Measurements from ENCODE around the gene SPOPL. TPM values are rescaled to one million over a fixed set of nuclear protein-coding genes. Genes with fewer than 3 reads are reported as not detected.

The SPOPL gene
- total RNA-seq, 1 experiment from 2014 or later: 31.6 TPM

- peak overlapping the region; percentile 88 for H3K4me3 Mint-ChIP-seq (ENCODE audit: unreplicated experiment)
- peaks cover 10% of the 10 kb centered on the region for H3K36me3 Mint-ChIP-seq (ENCODE audit: insufficient read depth, unreplicated experiment)
- TF ChIP-seq CTCF (IDR thresholded peaks at IDR 0.05; ENCODE audit: insufficient read depth in 1 of 2, low read depth in 1 of 2, low read length in 1 of 2, severe bottlenecking in 1 of 2, unreplicated experiment in 1 of 2): no peak
- H3K4me1 Mint-ChIP-seq (ENCODE audit: low read depth, unreplicated experiment): peaks cover 25% of the 10 kb centered on the region
- Histone ChIP-seq H3K4me3 (ENCODE audit: low read depth, low read length) (peak overlapping the region; percentile 89), H3K27me3 (replicated peaks; ENCODE audit: control insufficient read depth, insufficient read depth, low read length) (no peaks in the 10 kb centered on the region), H3K4me1 (peaks cover 51% of the 10 kb centered on the region), H3K36me3 (ENCODE audit: control insufficient read depth, insufficient read depth, low read length) (no peaks in the 10 kb centered on the region), H3K9me3 (no peaks in the 10 kb centered on the region)
- ChIA-PET POLR2A (no interaction called here), CTCF (interaction anchor here (0.6 kb wide), 2 partner anchors 10 to 338 kb away, joined by 3 read pairs; no protein-coding TSS in a partner anchor)
- no peaks in the 10 kb centered on the region for H3K27me3 Mint-ChIP-seq (ENCODE audit: insufficient read depth, unreplicated experiment)
- BruUV-seq (replicated peaks): no TSS peak
- intact Hi-C loops (cut with micrococcal nuclease; ENCODE audit: unreplicated experiment): loop anchor here (2.0 to 10.0 kb wide), 3 partner anchors 14 to 541 kb away; partner anchors contain the start of gene HNMT
- no peak for DNase-seq
- peak overlapping the region; percentile 89 for H3K27ac Mint-ChIP-seq (ENCODE audit: unreplicated experiment)
- H3K9me3 Mint-ChIP-seq (ENCODE audit: unreplicated experiment): no peaks in the 10 kb centered on the region
Observed at GRCh38 chr2:138503087-138503442, 1.5 kb downstream of the SPOPL start.

GRCh38 chr2:138503652-138504051 lies 2.1 kb downstream of the SPOPL start:
- no peak for DNase-seq
- H3K9me3 ChIP-seq: no peaks in the 10 kb centered on the region
- H3K4me1 ChIP-seq: peaks cover 51% of the 10 kb centered on the region
- ChIA-PET POLR2A (no interaction called here), CTCF (interaction anchor here (0.5 to 0.6 kb wide), 3 partner anchors 10 to 337 kb away, joined by 3 to 4 read pairs (median 3); no protein-coding TSS in a partner anchor)
- no peak for TF ChIP-seq CTCF (IDR thresholded peaks at IDR 0.05; ENCODE audit: insufficient read depth in 1 of 2, low read depth in 1 of 2, low read length in 1 of 2, severe bottlenecking in 1 of 2, unreplicated experiment in 1 of 2)
- H3K36me3 ChIP-seq (ENCODE audit: control insufficient read depth, insufficient read depth, low read length): no peaks in the 10 kb centered on the region
- Mint-ChIP-seq H3K36me3 (ENCODE audit: insufficient read depth, unreplicated experiment) (peaks cover 10% of the 10 kb centered on the region), H3K4me3 (ENCODE audit: unreplicated experiment) (peak overlapping the region; percentile 88), H3K4me1 (ENCODE audit: low read depth, unreplicated experiment) (peaks cover 25% of the 10 kb centered on the region), H3K27me3 (ENCODE audit: insufficient read depth, unreplicated experiment) (no peaks in the 10 kb centered on the region), H3K27ac (ENCODE audit: unreplicated experiment) (no peak overlapping the region), H3K9me3 (ENCODE audit: unreplicated experiment) (no peaks in the 10 kb centered on the region)
- intact Hi-C loops (cut with micrococcal nuclease; ENCODE audit: unreplicated experiment): loop anchor here (2.0 to 10.0 kb wide), 3 partner anchors 13 to 541 kb away; partner anchors contain the start of gene HNMT
- no peaks in the 10 kb centered on the region for H3K27me3 ChIP-seq (replicated peaks; ENCODE audit: control insufficient read depth, insufficient read depth, low read length)
- peak overlapping the region; percentile 89 for H3K4me3 ChIP-seq (ENCODE audit: low read depth, low read length)
- BruUV-seq (replicated peaks): no TSS peak

GRCh38 chr2:138504092-138504491 lies 2.5 kb downstream of the SPOPL start:
- Histone ChIP-seq H3K27me3 (replicated peaks; ENCODE audit: control insufficient read depth, insufficient read depth, low read length) (no peaks in the 10 kb centered on the region), H3K36me3 (ENCODE audit: control insufficient read depth, insufficient read depth, low read length) (no peaks in the 10 kb centered on the region), H3K4me1 (peaks cover 51% of the 10 kb centered on the region), H3K4me3 (ENCODE audit: low read depth, low read length) (0 out of 2 replicates have a peak overlapping the region, but pooled peaks have one; percentile 5), H3K9me3 (no peaks in the 10 kb centered on the region)
- TF ChIP-seq CTCF (IDR thresholded peaks at IDR 0.05; ENCODE audit: insufficient read depth in 1 of 2, low read depth in 1 of 2, low read length in 1 of 2, severe bottlenecking in 1 of 2, unreplicated experiment in 1 of 2): no peak
- Mint-ChIP-seq H3K4me3 (ENCODE audit: unreplicated experiment) (peak overlapping the region; percentile 88), H3K36me3 (ENCODE audit: insufficient read depth, unreplicated experiment) (peaks cover 10% of the 10 kb centered on the region), H3K9me3 (ENCODE audit: unreplicated experiment) (no peaks in the 10 kb centered on the region), H3K27me3 (ENCODE audit: insufficient read depth, unreplicated experiment) (no peaks in the 10 kb centered on the region), H3K27ac (ENCODE audit: unreplicated experiment) (no peak overlapping the region), H3K4me1 (ENCODE audit: low read depth, unreplicated experiment) (peaks cover 25% of the 10 kb centered on the region)
- BruUV-seq (replicated peaks): no TSS peak
- ChIA-PET CTCF (interaction anchor here (0.5 kb wide), 1 partner anchor 255 kb away, joined by 4 read pairs; no protein-coding TSS in a partner anchor), POLR2A (no interaction called here)
- intact Hi-C loops (cut with micrococcal nuclease; ENCODE audit: unreplicated experiment): loop anchor here (5.0 to 10.0 kb wide), 2 partner anchors 51 to 542 kb away; partner anchors contain the start of gene HNMT
- DNase-seq: no peak

Measured in Caco-2 (cell line).